Activated T-helper 2 cell treated with anti-CD3 and anti-CD28 coated beads, Interferon-gamma antibody, Interleukin-2, Interleukin-4, amounts not matched to agents 10 μg/mL and 5 μg/mL and 100 μg/mL, durations not matched to agents 14 hours and 24 hours and 36 hours (primary cell): ENCODE measurements around the gene PDCD1. TPM values are rescaled to one million over a fixed set of nuclear protein-coding genes. Genes with fewer than 3 reads are reported as not detected.

Experiments used
- DNase-seq: peaks from one replicate; pipeline ENCODE4 v3.0.0; 2021; ENCODE audit warnings: low spot score
- H3K27ac Mint-ChIP-seq: one replicate; pipeline ENCODE4 v1.8.0; 2021; ENCODE audit warnings: mixed read lengths
- H3K27me3 Mint-ChIP-seq: one replicate; pipeline ENCODE4 v1.8.0; 2021; ENCODE audit warnings: low read depth, mixed read lengths
- H3K36me3 Mint-ChIP-seq: one replicate; pipeline ENCODE4 v1.8.0; 2021; ENCODE audit warnings: low read depth, mixed read lengths
- H3K4me1 Mint-ChIP-seq: one replicate; pipeline ENCODE4 v1.8.0; 2021; ENCODE audit warnings: low read depth, mixed read lengths
- H3K4me3 Mint-ChIP-seq: one replicate; pipeline ENCODE4 v1.8.0; 2021; ENCODE audit warnings: low read depth, mild to moderate bottlenecking, moderate library complexity, mixed read lengths
- H3K9me3 Mint-ChIP-seq: one replicate; pipeline ENCODE4 v1.8.0; 2021; ENCODE audit warnings: mixed read lengths
- intact Hi-C: fragments of 100-400 bp; cut with micrococcal nuclease; formaldehyde crosslinking; loops from one replicate; pipeline ENCODE4 v1.15.1; 2023
- total RNA-seq: library from RNA; stranded (reverse); gene quantifications from 2 replicates; pipeline ENCODE4 v1.2.3, GENCODE V29; 2022

PDCD1 gene
- total RNA-seq, 1 donor from 2014 or later, result 44.7 TPM

DNA sequence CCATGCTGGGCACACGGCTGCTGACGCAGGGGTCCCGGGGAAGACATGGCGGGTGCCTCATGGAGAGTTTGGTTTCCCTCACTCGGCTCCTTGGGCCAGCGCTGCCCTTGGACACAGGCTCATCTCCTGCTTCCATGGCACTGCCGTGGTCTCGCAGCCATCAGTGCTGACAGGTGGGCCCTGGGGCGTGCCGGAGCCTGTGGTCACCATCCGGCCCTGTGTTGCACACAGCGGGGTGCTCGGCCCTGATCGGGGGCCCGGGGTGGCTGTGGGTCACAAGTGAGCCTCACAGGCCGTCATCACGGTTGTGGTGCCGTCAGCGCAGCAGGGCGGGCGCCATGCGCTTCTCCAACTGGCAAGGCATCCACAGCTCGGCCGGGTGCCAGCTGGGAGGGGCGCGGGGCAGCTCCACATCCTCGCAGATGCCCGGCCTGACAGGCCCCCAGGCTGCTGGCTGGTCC is 11.4 kb upstream of the PDCD1 start:
- intact Hi-C loops, result no loop called here
- no peak for DNase-seq
- H3K4me3 Mint-ChIP-seq, result no peak overlapping the region
- H3K9me3 Mint-ChIP-seq, result no peaks in the 10 kb centered on the region
- H3K4me1 Mint-ChIP-seq, result peaks cover 26% of the 10 kb centered on the region
- no peaks in the 10 kb centered on the region for H3K36me3 Mint-ChIP-seq
- H3K27ac Mint-ChIP-seq, result no peak overlapping the region
- H3K27me3 Mint-ChIP-seq, result peaks cover 11% of the 10 kb centered on the region

DNA sequence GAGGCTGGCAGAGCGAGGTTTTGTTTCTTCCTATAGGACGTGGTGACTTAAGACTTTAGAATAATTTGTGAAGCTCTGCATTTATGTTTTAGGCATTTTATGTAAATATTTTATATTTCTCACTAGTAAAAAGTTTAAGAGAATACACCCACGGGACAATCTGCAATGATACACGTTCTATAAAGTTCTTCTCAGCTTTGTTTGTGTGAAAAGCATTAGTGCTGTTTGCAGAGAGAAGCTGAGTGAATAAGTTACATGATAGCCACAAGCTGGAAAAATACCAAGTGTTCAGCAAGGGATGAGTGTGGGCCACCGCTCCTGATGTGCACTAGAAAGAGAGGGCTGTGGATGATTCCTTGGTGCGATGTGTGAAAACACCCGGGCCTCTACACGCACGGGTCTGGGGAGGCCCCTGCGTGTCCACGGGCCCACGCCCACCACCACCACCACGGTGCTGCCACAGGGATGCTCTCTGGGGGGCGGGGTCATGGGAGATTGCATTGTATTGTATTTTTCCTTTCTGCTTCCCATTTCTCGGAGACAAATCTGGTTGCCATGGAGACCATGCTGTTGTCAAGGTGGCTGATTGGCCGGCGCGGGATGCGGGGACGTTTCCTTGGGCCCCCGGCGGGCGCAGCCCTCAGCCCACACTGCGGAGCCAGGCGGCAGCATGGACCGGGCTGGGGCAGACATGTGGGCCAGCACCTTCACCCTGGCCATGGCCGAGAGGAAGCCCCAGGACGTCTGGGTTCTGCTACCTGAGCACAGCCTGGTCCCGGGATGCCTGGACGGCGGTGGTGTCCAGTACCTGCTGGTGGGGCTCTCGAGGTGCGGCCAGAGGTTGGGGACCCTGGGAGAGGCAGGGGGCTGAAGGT is 10.6 kb upstream of the PDCD1 start, which contains the start of gene RTP5:
RTP5 (plus strand) TSS at position 643 of the 875 bp plus-strand sequence; CDS start at position 671, 28 bp downstream.
- intact Hi-C loops, result no loop called here
- peaks cover 34% of the 10 kb centered on the region for H3K4me1 Mint-ChIP-seq
- no peak within 1 kb of the TSS for H3K4me3 Mint-ChIP-seq
- no peak for DNase-seq
- H3K27ac Mint-ChIP-seq, result no peak within 1 kb of the TSS
- peaks cover 15% of the 10 kb centered on the region for H3K27me3 Mint-ChIP-seq
- H3K9me3 Mint-ChIP-seq, result peaks cover 3% of the 10 kb centered on the region
- H3K36me3 Mint-ChIP-seq, result peaks cover under 1% of the 10 kb centered on the region

DNA sequence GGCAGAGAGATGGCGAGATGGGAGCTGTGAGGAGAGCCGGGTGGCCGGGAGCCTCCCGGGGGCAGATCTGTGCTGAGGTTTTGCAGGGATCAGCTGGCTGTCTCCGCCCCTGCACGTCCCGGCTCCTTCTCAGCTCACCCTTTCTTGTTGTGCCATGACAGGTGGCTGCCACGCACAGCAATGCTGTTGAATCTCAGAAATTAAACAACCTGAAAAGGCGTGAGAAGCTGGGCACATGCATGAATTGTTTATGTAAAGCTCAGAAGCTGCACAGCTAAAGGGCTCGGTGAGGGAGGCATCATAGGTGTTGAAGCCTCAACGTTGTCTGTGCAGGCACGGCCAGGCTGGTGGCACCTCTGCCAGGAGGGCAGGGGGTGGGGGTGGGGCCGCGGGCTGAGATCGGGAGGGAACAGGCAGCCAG is 10.0 kb upstream of the PDCD1 start:
- intact Hi-C loops, result no loop called here

DNA sequence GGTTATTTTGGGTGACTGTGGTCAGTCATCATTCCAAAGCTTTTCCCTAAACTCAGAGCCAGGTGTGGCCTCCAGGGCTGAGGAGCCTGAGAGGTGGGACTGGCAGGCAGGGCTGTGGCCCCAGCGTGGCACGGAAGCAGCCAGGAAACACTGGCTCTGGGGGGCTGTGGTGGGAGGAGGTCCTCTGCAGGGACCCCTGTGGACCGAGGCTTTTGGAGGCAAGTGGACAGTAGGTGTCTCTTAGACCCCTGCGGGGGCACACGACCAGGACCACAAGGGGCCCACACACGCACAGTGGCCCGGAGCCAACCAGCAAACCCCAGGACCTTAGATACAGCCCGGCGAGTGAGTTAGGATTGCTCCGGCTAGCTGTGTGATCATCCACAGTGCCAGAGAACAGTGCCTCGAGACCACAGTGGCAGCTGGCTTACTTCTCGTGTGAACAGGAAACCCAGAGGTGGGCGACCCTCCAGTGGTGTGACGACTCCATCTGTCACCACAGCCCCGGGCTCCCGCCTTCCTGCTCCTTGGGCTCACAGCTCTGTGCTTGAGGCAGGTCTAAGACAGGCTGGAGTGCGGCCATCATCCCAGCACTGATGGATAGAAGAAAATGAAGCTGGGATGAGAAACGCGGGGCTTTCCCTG is 9.2 kb upstream of the PDCD1 start:
- peaks cover 7% of the 10 kb centered on the region for H3K9me3 Mint-ChIP-seq
- H3K27me3 Mint-ChIP-seq, result peaks cover 17% of the 10 kb centered on the region
- peak overlapping the region; percentile 15 for H3K27ac Mint-ChIP-seq
- no peak overlapping the region for H3K4me3 Mint-ChIP-seq
- peaks cover 4% of the 10 kb centered on the region for H3K36me3 Mint-ChIP-seq
- peaks cover 45% of the 10 kb centered on the region for H3K4me1 Mint-ChIP-seq
- intact Hi-C loops, result no loop called here
- DNase-seq, result no peak

More for the DNA sequence above, 10.0 kb upstream of the PDCD1 start:
- DNase-seq, result no peak
- Mint-ChIP-seq H3K4me3 (no peak overlapping the region), H3K9me3 (peaks cover 7% of the 10 kb centered on the region), H3K27me3 (peaks cover 17% of the 10 kb centered on the region), H3K27ac (peak overlapping the region; percentile 15), H3K4me1 (peaks cover 39% of the 10 kb centered on the region), H3K36me3 (peaks cover 4% of the 10 kb centered on the region)

DNA sequence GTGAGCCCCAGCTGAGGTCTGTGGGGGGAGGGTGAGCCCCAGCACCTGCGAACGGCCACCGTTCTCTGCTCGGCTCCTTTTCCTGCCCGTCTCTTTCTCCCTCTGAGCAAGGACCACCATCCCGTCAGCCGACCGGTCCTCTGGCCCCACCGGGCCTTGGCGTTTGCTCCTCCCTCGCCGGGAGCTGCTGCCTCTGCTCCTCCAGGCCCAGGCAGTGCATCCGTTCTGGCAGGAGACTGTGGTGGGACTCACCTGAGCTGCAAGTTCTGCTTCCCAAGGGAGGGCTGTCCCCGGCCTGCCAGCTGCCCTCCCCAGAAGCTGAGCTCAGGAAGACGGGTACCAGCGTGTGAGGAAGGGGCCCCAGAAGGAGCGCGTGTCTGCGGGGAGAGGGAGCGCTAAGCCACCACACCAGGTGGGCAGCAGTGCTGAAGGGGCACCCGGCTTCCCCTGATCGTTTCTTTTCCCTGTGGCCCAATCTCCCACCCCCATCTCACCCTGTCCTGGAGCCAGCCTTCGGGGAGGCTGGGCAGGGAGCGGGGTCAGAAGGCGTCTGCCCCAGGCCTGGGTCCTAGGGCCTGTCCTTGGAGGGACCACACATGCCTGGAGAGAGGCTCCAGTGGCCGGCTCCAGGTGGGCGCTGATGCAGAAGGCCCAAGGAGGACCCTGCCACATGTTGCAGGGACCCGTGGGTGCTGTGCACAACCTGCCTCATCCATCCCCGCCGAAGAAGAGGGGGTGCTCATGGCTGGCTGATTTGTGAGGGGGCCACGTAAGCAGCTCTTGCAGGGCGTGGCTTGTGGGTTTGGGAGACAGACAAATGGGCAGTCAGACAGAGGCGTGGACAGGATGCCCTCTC is 8.3 kb upstream of the PDCD1 start:
- Mint-ChIP-seq H3K27me3 (peaks cover 17% of the 10 kb centered on the region), H3K36me3 (peaks cover 4% of the 10 kb centered on the region), H3K4me1 (peaks cover 48% of the 10 kb centered on the region), H3K9me3 (peaks cover 7% of the 10 kb centered on the region), H3K27ac (no peak overlapping the region), H3K4me3 (no peak overlapping the region)
- no peak for DNase-seq
- intact Hi-C loops, result no loop called here

DNA sequence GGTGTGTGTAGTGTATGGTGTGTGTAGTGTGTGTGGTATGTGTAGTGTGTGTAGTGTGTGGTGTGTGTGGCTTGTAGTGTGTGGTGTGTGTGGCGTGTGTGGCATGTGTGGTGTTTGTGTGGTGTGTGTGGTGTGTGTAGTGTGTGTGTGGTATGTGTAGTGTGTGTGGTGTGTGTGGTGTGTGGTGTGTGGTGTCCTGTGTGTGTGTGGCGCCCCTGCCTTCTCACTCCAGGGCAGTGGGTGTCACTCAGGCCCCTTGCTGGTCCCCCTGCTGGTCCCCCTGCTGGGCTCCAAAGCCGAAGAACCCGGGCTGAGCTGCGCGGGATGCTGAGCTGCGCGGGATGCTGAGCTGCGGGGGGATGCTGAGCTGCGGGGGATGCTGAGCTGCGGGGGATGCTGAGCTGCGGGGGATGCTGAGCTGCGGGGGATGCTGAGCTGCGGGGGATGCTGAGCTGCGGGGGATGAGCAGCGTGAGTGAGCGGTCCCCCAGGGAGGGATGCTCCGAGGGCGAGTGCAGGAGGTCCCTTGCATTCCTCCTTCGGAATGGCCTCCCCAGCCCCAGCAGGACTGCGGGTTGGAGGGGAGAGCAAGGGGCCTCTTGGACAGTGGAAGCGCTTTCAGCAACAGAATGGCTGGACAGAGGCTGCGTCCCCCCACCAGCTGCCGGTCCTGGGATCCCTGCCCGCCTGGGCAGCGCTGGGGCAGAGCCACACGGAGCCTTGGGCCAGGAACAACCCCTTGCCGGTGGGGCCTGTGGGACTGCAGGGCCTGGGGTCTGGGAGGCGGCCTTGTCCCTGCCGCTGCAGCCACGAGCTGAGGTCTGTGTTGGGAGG is 7.5 kb upstream of the PDCD1 start:
- peak overlapping the region; percentile 15 for H3K27ac Mint-ChIP-seq
- H3K27me3 Mint-ChIP-seq, result peaks cover 17% of the 10 kb centered on the region
- no peak overlapping the region for H3K4me3 Mint-ChIP-seq
- H3K36me3 Mint-ChIP-seq, result peaks cover 4% of the 10 kb centered on the region
- H3K9me3 Mint-ChIP-seq, result peaks cover 7% of the 10 kb centered on the region
- no peak for DNase-seq
- H3K4me1 Mint-ChIP-seq, result peaks cover 57% of the 10 kb centered on the region
- intact Hi-C loops, result no loop called here

DNA sequence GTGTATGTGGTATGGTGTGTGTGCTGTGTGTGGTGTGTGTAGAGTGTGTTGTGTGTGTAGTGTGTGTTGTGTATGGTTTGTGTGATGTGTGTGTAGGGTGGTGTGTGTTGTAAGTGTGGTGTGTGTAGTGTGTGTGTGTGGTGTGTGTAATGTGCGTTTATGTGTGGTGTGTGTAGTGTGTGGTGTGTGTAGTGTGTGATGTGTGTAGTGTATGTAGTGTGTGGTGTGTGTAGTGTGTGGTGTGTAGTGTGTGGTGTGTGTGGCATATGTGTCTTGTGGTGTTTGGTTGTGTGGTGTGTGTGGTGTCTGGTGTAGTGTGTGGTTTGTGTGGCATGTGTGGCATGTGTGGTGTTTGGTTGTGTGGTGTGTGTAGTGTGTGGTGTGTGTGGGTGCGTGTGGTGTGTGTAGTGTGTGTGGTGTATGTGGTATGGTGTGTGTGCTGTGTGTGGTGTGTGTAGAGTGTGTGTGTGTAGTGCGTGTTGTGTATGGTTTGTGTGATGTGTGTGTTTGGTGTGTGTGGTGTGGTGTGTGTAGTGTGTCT is 6.8 kb upstream of the PDCD1 start:
- peaks cover 17% of the 10 kb centered on the region for H3K27me3 Mint-ChIP-seq
- DNase-seq, result no peak
- peaks cover 61% of the 10 kb centered on the region for H3K4me1 Mint-ChIP-seq
- peak overlapping the region; percentile 77 for H3K27ac Mint-ChIP-seq
- H3K36me3 Mint-ChIP-seq, result peaks cover 4% of the 10 kb centered on the region
- intact Hi-C loops, result no loop called here
- H3K4me3 Mint-ChIP-seq, result no peak overlapping the region
- H3K9me3 Mint-ChIP-seq, result peaks cover 7% of the 10 kb centered on the region

DNA sequence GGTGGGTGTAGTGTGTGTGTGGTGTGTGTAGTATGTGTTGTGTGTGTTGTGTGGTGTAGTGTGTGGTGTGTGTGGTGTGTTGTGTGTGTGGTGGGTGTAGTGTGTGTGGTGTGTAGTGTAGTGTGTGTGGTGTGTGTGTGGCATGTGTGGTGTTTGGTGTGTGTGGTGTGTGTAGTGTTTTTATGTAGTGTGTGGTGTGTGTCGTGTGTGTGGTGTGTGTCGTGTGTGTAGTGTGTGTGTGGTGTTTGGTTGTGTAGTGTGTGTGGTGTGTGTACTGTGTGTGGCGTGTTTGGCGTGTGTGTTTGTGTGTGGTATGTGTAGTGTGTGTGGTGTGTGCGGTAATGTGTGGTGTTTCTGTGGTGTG is 6.1 kb upstream of the PDCD1 start:
- H3K27me3 Mint-ChIP-seq, result peaks cover 17% of the 10 kb centered on the region
- peaks cover 4% of the 10 kb centered on the region for H3K36me3 Mint-ChIP-seq
- intact Hi-C loops, result loop anchor here (5.0 kb wide), 1 partner anchor 133 kb away; the partner anchor contains the start of gene D2HGDH
- no peak overlapping the region for H3K4me3 Mint-ChIP-seq
- peaks cover 7% of the 10 kb centered on the region for H3K9me3 Mint-ChIP-seq
- DNase-seq, result no peak
- peaks cover 62% of the 10 kb centered on the region for H3K4me1 Mint-ChIP-seq
- peak overlapping the region; percentile 77 for H3K27ac Mint-ChIP-seq

DNA sequence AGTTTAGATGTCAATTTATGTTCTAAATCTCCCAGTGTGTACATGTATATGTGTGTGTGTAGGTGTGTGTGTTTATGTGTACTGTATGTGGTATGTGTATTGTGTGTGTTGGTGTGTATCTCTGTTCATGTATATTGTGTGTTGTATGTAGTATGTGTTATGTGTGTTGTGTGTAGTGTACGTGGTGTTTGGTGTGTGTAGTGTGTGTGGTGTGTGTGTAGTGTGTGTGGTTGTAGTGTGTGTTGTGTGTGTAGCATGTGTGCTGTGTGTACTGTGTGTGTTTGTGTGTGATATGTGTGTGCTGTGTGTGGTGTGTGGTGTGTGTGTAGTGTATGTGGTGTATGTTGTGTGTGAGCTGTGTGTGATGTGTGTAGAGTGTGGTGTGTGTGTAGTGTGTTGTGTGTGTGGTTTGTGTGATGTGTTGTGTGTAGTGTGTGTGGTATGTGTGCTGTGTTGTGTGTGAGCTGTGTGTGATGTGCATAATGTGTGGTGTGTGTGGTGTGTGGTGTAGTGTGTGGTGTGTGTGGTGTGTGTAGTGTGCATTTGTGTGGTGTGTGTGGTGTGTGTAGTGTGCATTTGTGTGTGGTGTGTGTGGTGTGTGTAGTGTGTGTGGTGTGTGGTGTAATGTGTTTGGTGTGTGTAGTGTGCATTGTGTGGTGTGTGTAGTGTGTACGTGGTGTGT is 5.6 kb upstream of the PDCD1 start:
- Mint-ChIP-seq H3K27me3 (peaks cover 17% of the 10 kb centered on the region), H3K27ac (peak overlapping the region; percentile 77), H3K4me1 (peaks cover 65% of the 10 kb centered on the region), H3K36me3 (peaks cover 4% of the 10 kb centered on the region), H3K9me3 (peaks cover 7% of the 10 kb centered on the region), H3K4me3 (peak overlapping the region; percentile 1)
- DNase-seq, result no peak
- intact Hi-C loops, result loop anchor here (5.0 kb wide), 1 partner anchor 132 kb away; the partner anchor contains the start of gene D2HGDH

DNA sequence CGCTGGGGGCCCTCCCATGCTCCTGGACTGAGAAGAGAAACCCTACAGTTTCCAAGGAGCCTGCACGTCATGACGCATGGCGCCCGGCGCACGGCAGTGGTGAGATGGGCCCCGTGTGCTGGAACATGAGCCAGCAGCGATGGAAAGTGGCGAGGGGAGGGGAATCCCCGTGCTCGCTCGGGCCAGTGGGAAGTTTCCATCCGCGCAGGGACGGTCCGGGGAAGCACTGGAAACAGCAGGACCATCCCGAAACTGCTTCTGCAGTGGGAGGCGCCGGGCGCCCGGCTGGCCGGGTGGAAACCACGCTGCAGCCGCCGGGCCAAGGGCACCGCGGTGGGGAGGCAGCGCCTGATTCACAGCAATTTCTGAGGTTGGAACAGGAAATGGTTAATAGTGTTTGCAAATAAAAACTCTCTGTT is 4.9 kb upstream of the PDCD1 start:
- intact Hi-C loops, result loop anchor here (5.0 kb wide), 1 partner anchor 131 kb away; the partner anchor contains the start of gene D2HGDH
- H3K4me1 Mint-ChIP-seq, result peaks cover 58% of the 10 kb centered on the region
- H3K27ac Mint-ChIP-seq, result peak overlapping the region; percentile 81
- H3K36me3 Mint-ChIP-seq, result peaks cover 4% of the 10 kb centered on the region
- peaks cover 7% of the 10 kb centered on the region for H3K9me3 Mint-ChIP-seq
- peaks cover 17% of the 10 kb centered on the region for H3K27me3 Mint-ChIP-seq
- H3K4me3 Mint-ChIP-seq, result peak overlapping the region; percentile 4
- DNase-seq, result peak; percentile 45
